ENCODE measurements around the gene SFRP4. TPM values are rescaled to one million over a fixed set of nuclear protein-coding genes. Genes with fewer than 3 reads are reported as not detected.

Gene SFRP4
- total RNA-seq, 1 experiment from 2014 or later, result not detected

DNA sequence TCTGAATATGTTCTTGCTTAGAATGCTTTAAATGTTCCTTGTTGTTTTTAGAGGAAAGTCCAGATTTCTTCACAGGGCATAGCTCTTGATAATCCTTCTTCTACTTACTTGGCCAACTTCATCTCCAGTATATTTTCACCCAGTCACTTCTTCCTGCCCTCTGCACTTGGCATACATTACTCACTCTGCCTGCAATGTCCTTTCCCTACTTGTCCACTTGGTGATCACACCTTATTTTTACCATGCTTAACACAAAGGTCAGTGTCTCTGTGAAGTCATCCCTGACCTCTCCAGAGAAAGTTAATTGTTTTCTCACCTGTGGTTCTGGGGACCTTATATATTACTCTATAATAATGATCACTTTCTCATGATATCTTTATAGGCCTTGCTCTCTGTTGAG lies 23.3 kb downstream of the SFRP4 start:
- CTCF ChIA-PET, result no interaction called here
- DNase-seq (peak; percentile 8), ATAC-seq (no peak)
- no peak overlapping the region for H3K9ac ChIP-seq (ENCODE audit: low read length)
- H3K4me2 ChIP-seq (ENCODE audit: low read length), result no peak overlapping the region
- H3K4me1 ChIP-seq (ENCODE audit: insufficient read depth, low read length), result no peaks in the 10 kb centered on the region
- no peak overlapping the region for H2AFZ ChIP-seq (ENCODE audit: low read length)
- POLR2A ChIA-PET (ENCODE audit: unreplicated experiment), result no interaction called here
- H4K20me1 ChIP-seq (ENCODE audit: low read length), result no peaks in the 10 kb centered on the region
- no peaks in the 10 kb centered on the region for H3F3A ChIP-seq (ENCODE audit: low read length, unreplicated experiment)
- no peaks in the 10 kb centered on the region for H3K9me2 ChIP-seq (replicated peaks; ENCODE audit: low read length)
- no peak overlapping the region for H3K4me3 ChIP-seq (ENCODE audit: low read length)
- no peaks in the 10 kb centered on the region for H3K27me3 ChIP-seq (ENCODE audit: low read length)
- H3K36me3 ChIP-seq (ENCODE audit: low read depth, low read length), result no peaks in the 10 kb centered on the region
- H3K79me2 ChIP-seq (ENCODE audit: low read length), result no peaks in the 10 kb centered on the region
- H3K9me3 ChIP-seq (ENCODE audit: low read length), result no peaks in the 10 kb centered on the region
- no peak overlapping the region for H3K27ac ChIP-seq (ENCODE audit: low read length)
- no TSS peak for BruUV-seq (replicated peaks)
- intact Hi-C loops (cut with micrococcal nuclease), result no loop called here
- TF ChIP-seq, protein P1, sequence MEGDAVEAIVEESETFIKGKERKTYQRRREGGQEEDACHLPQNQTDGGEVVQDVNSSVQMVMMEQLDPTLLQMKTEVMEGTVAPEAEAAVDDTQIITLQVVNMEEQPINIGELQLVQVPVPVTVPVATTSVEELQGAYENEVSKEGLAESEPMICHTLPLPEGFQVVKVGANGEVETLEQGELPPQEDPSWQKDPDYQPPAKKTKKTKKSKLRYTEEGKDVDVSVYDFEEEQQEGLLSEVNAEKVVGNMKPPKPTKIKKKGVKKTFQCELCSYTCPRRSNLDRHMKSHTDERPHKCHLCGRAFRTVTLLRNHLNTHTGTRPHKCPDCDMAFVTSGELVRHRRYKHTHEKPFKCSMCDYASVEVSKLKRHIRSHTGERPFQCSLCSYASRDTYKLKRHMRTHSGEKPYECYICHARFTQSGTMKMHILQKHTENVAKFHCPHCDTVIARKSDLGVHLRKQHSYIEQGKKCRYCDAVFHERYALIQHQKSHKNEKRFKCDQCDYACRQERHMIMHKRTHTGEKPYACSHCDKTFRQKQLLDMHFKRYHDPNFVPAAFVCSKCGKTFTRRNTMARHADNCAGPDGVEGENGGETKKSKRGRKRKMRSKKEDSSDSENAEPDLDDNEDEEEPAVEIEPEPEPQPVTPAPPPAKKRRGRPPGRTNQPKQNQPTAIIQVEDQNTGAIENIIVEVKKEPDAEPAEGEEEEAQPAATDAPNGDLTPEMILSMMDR (conservative IDR thresholded peaks at IDR 0.05; ENCODE audit: low read depth, low read length), result no peak
- TF ChIP-seq EZH2 (IDR thresholded peaks at IDR 0.05; ENCODE audit: low read length, unreplicated experiment) (no peak), EZH2phosphoT487 (IDR thresholded peaks at IDR 0.05; ENCODE audit: borderline replicate concordance, low read length) (no peak)

DNA sequence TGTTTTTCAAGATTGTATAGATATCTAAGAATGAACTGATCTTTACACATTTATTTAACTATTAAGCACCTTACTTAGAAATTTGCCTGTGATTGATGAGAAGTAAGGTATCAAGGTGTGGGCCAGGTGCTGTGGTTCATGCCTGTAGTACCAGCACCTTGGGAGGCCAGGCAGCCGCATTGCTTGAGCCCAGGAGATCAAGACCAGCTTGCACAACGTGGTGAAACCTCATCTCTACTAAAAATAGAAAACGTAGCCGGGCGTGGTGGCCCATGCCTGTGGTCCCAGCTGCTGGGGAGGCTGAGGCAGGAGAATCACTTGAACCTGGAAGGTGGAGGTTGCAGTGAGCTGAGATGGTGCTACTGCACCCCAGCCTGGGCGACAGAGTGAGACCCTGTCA lies 34.5 kb downstream of the SFRP4 start:
- intact Hi-C loops (cut with micrococcal nuclease), result no loop called here
- H3K27me3 ChIP-seq (ENCODE audit: low read length), result peaks cover 42% of the 10 kb centered on the region; the same call in 1 of the 2 replicates
- no peaks in the 10 kb centered on the region for H3K79me2 ChIP-seq (ENCODE audit: low read length)
- BruUV-seq (replicated peaks), result no TSS peak
- H2AFZ ChIP-seq (ENCODE audit: low read length), result no peak overlapping the region
- H4K20me1 ChIP-seq (ENCODE audit: low read length), result no peaks in the 10 kb centered on the region
- DNase-seq (no peak), ATAC-seq (no peak)
- no peak overlapping the region for H3K27ac ChIP-seq (ENCODE audit: low read length)
- no peaks in the 10 kb centered on the region for H3F3A ChIP-seq (ENCODE audit: low read length, unreplicated experiment)
- H3K4me1 ChIP-seq (ENCODE audit: insufficient read depth, low read length), result no peaks in the 10 kb centered on the region
- ChIA-PET POLR2A (ENCODE audit: unreplicated experiment) (no interaction called here), CTCF (no interaction called here)
- no peak overlapping the region for H3K4me3 ChIP-seq (ENCODE audit: low read length)
- TF ChIP-seq EZH2phosphoT487 (IDR thresholded peaks at IDR 0.05; ENCODE audit: borderline replicate concordance, low read length), result no peak
- TF ChIP-seq EZH2 (IDR thresholded peaks at IDR 0.05; ENCODE audit: low read length, unreplicated experiment), result no peak
- TF ChIP-seq, protein P1 (conservative IDR thresholded peaks at IDR 0.05; ENCODE audit: low read depth, low read length), result no peak
- H3K9ac ChIP-seq (ENCODE audit: low read length), result no peak overlapping the region
- H3K9me3 ChIP-seq (ENCODE audit: low read length), result no peaks in the 10 kb centered on the region
- no peaks in the 10 kb centered on the region for H3K36me3 ChIP-seq (ENCODE audit: low read depth, low read length)
- H3K4me2 ChIP-seq (ENCODE audit: low read length), result no peak overlapping the region
- no peaks in the 10 kb centered on the region for H3K9me2 ChIP-seq (replicated peaks; ENCODE audit: low read length)

Other genes starting within 250 kb of the SFRP4 start
- gene GPR141, start 233.1 kb downstream of the SFRP4 start, total RNA-seq (2014; rRNA removed), result not detected in 2 replicates
- not detected in 2 replicates for gene NME8, start 68.2 kb downstream of the SFRP4 start, total RNA-seq (2014; rRNA removed)
- gene EPDR1, start 3.8 kb upstream of the SFRP4 start, total RNA-seq (2014; rRNA removed), result 22.7 and 26.6 TPM in 2 replicates

All from PC-3 (cell line).